GM19025 (cell line): ENCODE measurements around the gene PDZD8.
A peak's percentile ranks its signal among the peaks of the same experiment; 100 is the strongest.

ENCODE experiments used
- ATAC-seq: cut with Tn5 transposase; IDR thresholded peaks from one replicate; pipeline ENCODE4 v1.9.1; 2021; ENCODE audit warnings: mild to moderate bottlenecking, low read depth, moderate library complexity; ENCODE audit not compliant: unreplicated experiment

Gene PDZD8

DNA sequence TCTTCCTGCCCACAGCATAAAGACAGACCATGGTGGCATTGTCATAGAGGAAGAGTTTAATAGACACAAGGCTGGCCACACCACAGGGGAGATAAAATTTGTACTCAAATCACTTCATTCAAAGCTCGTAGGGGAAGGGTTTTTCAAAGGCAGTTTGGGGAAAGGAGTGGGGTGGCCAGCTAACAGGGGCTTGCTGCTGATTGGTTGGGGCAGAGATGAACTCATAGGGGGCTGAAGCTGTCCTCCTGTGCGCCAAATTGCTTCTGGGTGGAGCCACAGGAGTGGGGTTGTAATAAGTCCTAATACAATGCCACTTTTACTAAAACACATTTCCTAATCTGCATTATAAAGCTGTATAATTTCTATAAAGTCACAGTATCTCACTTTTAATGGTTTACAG lies 22.5 kb downstream of the PDZD8 start:
- no peak for ATAC-seq

- no peak for ATAC-seq
Observed at GRCh38 chr10:117351996-117352395, 23.2 kb downstream of the PDZD8 start.

GRCh38 chr10:117351558-117351957 lies 23.7 kb downstream of the PDZD8 start:
- no peak for ATAC-seq

- ATAC-seq: peak; percentile 66
Observed at GRCh38 chr10:117350909-117351308, 24.3 kb downstream of the PDZD8 start.

GRCh38 chr10:117348236-117348635 lies 27.0 kb downstream of the PDZD8 start:
- ATAC-seq: no peak

DNA sequence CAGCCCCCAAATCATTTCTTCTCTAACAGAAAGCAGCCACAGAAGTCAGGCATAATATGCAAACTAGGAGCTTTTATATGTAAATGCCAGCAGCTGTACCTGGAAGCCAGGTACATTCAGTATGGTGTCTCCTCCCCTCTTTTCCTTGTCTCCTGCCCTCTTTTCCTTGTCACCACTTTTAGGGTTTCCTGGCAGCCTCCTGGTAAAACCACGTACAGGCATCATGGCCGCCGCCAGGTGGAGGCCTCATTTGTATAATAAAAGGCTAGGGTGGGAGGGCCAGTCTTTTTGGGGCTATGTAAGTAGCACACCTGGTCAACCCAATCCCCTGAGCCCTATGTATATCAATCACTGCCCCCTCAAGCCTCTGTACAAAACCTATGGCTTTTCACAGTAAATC lies 28.7 kb downstream of the PDZD8 start:
- no peak for ATAC-seq

DNA sequence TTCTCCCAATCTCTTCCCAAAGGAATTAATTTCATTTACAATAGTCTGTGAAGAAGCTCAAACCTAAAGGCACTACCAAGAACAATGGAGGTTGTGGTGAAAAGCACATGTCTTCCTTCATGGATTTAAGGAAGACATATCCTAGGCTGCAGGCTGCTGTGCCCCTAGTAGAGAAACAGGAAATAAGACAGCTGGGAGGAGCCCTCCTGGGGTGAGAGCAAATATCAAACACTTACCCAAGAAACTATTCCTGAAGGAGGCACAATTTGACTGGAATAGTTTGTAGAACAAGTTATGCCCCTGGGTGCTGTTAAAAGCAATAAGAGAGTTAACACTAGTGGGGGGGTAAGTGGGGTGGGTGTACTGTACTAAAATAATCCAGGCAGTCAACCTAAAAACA lies 30.1 kb downstream of the PDZD8 start:
- no peak for ATAC-seq

DNA sequence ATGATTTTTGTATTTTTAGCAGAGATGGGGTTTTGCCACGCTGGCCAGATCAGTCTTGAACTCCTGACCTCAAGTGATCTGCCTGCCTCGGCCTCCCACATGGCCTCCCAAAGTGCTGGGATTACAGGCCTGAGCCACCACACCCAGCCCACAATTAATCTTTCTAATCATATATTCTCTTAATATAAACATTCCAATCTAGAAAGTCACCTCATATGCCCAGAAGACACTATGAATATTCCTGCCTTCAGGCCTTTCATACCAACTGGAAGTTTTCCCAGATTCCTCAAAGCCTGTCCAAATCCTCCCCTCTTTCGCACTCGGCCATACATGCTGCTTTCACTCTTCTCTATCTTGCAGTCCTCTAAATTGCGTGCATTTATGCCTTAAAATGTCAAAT lies 32.6 kb downstream of the PDZD8 start:
- ATAC-seq: no peak

DNA sequence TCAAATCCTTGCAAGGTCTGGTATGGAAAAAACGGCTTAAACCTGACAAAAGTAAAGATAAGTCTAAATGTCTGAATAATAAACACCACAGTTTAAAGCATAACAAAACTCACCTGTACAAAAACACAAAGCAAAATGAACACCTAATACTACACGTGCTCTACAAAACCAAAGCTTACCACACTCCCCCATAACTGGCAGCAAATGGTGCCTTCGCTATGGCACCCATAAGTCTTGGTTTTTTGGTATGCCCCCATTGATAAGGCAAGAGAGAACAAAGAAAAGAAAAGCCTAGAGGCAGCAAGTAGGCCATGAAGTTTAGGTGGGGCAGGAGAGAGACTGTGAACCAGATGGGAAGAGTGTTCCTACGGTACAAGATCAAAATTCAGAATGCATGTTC lies 34.2 kb downstream of the PDZD8 start:
- no peak for ATAC-seq

GRCh38 chr10:117339979-117340378 lies 35.3 kb downstream of the PDZD8 start:
- no peak for ATAC-seq

GRCh38 chr10:117339578-117339977 lies 35.7 kb downstream of the PDZD8 start:
- ATAC-seq: no peak

DNA sequence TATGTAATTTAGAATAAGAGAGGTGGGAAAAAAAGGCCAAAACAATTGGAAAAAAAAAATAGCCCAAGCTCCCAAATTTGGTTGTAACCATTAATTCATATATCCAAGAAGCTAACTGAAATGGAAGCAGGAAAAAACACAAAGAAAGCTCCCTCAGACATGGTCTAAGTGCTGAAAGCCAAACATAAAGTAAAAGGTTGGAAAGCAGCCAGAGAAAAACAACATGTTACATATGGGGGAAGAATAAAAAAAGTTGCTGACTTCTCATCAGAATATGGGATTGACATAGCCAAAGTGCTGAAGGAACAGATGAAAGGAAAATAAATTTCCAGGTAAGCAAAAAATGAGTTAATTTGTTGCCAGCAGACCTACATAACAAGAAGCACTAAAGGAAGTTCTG lies 40.3 kb downstream of the PDZD8 start:
- no peak for ATAC-seq

DNA sequence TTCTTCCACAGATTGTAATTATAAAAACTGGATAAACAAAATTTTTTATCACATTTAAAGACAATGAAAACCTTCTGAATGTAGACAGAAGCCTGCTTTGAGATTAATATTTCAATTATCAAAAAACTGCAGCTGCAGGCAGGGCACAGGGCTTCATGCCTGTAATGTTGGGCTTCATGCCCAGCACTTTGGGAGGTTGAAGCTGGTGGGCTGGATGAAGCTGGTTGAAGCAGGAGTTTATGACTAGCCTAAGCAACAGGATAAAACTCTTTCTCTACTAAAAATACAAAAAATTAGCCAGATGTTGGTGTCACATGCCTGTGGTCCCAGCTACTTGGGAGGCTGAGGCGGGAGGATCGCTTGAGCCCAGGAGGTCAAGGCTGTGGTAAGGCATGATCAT lies 41.2 kb downstream of the PDZD8 start:
- ATAC-seq: no peak

GRCh38 chr10:117327262-117327661 lies 48.0 kb downstream of the PDZD8 start:
- no peak for ATAC-seq

- ATAC-seq: no peak
Observed at GRCh38 chr10:117324367-117324766, 50.9 kb downstream of the PDZD8 start.

DNA sequence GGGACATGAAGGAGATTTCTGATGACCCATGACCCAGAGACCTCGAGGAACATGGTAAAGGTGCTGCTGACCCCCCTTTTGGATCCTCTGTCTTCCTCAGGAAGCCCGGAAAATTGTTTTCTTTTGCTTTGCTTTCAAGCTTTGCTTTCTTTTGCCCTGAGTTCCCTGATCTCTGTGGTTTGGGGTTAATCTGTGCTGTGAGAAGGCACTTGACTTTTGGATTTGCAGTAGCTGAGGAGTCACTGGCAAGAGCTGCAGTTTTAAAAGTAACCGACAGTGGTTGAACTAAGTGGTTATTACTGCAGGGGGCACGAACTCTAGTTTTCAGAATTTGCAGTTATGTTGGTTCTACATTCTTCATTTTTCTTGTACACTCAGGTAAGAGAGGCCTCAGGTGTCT lies 53.0 kb downstream of the PDZD8 start:
- ATAC-seq: no peak

- no peak for ATAC-seq
Observed at GRCh38 chr10:117320050-117320665, 55.1 kb downstream of the PDZD8 start.

DNA sequence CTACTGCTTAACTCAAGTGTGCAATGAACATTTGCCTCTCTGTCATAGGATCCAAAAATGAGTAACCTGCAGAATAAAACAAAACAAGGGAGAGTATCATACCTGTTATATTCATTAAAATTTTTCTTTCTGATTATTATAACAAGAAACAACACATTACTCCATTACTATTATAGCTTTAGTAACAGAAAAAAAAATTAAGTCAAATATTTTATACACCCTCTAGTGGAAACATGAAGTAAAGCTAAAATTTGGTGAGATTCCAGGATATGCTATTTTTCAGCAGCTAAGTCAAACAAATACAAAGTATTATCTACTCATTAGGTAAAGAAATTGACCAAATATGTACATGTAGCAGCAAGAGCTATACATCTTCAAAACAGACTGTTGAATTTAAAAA lies 56.3 kb downstream of the PDZD8 start:
- no peak for ATAC-seq

DNA sequence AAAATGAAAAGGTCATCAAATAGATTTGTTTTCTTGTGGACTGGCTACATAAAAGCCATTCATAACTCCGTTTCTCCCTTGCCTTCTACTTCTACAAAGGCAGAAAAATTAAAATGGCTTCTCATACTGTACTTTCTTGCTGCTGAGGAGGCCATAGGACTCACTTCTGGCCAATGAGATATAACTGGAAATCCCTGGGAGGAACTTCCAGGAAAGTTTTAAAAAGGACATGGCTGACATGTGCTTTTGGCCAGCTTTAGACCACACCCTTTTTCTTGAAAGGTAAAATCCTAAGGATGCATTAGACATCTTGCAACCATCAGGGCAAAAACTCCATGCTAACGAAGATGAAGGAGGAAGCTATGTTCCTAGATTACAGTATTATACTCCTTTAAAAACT lies 58.5 kb downstream of the PDZD8 start:
- no peak for ATAC-seq

DNA sequence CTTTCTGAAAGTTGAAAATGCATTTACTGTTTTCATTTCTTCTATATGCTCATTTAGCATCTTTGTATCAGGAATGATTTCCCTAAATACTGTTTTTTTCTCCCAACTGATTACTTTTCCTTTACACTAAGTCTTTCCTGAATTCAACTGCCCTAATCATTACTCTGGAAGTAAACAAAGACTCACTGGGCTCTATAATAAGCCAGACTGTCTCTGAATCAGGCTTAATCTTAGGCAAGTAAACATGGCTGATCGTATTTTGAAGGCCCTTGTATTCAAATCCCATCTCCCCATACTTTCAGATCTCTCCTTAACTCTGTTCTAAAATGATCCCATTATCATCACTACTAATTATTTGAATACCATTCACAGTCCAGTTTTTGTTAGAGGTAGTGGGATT lies 61.6 kb downstream of the PDZD8 start:
- no peak for ATAC-seq

DNA sequence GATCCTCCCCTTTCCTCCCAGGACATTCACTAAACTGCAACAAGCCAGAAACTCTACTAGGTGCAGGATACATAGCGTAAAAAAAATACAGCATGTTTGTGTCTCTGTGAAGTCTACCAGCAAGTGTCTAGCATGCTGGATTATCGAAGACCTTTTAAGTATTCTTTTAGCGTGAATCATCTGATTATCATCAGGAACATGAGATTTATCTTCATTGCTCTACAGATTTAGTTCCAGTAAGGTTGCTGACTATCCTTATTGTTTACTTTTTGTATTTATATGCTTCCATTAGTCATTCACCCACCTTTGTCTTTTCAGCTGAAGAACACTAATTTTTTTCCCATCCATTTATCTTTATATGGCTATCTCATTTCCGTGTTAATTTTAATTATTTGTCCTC lies 62.8 kb downstream of the PDZD8 start:
- ATAC-seq: no peak

DNA sequence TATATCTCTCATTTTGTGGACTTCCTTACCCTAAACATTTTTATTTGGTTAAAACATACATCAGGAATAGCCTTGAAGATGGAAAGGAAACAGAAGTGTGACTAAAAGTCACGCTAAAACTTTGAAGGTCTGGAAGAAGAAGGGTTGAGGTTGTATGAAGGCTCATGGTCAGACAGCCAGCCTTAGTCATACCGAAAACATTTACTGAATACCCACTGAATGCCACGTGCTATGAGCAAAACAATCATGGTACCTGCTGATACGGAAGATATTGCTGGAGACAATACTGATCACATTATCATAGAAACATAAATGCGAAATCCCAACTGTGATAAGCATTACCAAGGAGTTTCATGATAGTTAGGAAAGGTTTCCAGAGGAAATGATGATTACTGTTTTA lies 64.0 kb downstream of the PDZD8 start:
- ATAC-seq: no peak

- ATAC-seq: no peak
Observed at GRCh38 chr10:117306674-117307073, 68.6 kb downstream of the PDZD8 start.
